NCI-H1105 treated with DMSO at 0.1 percent for 48 hours (cell line): ENCODE data around the gene BCKDK.

Experiments
- DNase-seq: peaks from one replicate; lab custom pipeline; 2025; lab: John Stamatoyannopoulos, UW

Gene BCKDK

DNA sequence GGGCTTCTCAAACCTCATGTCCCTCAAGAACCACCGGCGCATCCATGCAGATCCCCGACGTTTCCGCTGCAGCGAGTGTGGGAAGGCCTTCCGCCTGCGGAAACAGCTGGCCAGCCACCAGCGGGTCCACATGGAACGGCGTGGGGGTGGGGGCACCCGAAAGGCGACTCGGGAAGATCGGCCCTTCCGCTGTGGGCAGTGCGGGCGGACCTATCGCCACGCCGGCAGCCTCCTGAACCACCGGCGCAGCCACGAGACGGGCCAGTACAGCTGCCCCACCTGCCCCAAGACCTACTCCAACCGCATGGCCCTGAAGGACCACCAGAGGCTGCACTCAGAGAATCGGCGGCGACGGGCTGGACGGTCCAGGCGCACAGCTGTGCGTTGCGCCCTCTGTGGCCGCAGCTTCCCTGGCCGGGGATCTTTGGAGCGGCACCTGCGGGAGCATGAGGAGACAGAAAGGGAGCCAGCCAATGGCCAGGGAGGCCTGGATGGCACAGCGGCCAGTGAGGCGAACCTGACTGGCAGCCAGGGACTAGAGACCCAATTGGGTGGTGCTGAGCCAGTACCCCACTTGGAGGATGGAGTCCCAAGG is 28.1 kb upstream of the BCKDK start:
- no peak for DNase-seq

DNA sequence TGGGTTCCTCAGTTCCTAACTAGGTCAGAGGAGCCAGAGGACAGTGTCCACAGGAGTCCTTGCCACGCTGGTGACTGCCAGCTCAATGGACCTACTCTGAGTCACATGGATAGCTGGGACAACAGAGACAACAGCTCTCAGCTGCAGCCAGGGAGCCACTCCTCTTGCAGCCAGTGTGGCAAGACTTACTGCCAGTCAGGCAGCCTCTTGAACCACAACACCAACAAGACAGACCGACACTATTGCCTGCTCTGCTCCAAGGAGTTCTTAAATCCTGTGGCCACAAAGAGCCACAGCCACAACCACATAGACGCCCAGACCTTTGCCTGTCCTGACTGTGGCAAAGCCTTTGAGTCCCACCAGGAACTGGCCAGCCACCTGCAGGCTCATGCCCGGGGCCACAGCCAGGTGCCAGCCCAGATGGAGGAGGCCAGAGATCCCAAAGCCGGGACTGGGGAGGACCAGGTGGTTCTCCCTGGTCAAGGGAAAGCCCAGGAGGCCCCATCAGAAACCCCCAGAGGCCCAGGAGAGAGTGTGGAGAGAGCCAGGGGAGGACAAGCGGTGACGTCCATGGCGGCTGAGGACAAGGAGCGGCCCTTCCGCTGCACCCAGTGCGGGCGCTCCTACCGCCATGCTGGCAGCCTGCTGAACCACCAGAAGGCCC is 27.3 kb upstream of the BCKDK start:
- DNase-seq = no peak

DNA sequence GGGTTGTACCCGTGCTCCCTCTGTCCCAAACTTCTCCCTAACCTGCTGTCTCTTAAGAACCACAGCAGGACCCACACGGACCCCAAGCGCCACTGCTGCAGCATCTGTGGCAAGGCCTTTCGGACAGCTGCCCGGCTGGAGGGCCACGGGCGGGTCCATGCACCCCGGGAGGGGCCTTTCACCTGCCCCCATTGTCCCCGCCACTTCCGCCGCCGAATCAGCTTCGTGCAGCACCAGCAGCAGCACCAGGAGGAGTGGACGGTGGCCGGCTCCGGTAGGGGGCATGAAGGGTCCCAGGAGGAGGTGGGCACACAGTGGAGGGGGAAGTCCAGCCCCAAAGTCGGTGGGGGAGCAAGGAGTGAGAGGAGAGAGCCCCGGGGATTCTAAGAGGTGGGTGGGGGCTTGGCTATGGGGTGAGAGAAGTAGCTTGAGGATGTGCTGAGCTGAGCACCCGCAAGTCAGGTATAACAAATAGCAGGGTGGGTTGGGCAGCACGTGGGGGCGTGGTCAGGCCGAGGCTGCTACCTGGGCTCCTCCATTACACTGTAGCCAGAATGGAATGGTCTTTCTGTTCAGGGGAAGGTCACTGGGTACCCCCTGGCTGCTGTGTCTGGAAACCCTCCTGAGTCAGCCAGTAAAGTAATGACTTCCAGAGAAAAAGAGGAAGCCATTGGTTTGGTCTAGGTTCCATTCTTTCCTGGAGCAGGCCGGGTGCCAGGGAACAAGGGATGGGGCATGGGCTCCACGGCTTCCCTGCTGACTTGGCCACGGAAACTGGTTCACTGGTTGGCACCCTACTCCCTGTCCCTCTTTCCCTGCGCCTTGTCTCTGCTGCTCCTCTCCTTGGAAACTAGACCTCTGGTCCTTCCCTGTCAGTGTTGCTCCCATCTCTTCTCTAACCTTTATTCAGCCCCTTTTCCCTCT is 26.5 kb upstream of the BCKDK start:
- DNase-seq = no peak

DNA sequence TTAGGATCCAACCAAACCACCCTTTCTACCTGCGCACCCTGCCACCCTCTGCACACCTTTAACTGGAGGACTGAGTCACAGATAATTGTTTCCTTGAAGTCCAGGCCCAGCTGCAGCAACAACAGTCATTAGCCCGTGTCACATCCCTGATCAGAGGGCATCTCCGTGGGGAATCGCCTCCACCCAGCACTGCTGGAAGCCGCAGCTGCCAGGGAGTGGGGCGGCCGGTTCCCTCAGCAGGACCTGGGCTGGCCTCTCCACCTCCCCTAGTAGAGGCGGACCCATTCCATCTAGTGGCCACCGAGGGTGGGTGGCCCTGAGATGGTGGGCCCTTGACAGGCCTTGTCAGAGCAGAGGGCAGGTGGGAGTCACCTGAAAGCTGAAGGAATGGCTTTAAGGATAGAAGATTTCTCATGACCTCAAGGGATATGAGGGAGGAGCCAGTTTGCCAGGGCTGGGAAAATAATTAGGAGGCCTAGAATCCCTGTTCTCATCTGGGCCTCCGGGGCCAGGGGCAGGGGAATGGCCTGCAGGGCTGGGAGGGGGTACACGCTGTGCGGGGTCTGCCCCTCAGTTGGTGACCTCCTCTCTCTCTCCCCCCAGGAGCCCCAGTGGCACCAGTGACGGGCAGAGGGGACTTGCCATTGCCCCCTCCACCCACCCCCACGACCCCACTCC is 25.7 kb upstream of the BCKDK start:
- DNase-seq = no peak

DNA sequence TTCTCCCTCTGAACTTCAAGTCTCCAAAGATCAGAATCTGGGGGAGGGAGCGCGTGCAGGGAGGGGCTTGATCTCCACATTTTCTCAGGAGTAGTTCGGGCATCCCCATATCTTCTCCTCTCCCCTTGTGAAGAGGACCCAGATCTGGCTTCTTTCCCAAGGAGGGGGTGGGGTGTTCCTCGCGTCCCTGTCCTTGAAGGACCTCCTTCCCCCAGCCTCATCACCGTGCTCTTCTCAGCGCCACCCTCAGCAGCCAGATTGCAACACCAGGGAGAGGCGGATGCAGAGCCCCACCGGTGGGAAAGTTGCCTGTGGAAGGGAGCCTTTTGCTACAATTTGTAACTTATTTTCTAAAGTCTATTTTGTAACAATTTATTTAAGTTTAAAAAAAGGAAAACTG is 25.1 kb upstream of the BCKDK start:
- no peak for DNase-seq

DNA sequence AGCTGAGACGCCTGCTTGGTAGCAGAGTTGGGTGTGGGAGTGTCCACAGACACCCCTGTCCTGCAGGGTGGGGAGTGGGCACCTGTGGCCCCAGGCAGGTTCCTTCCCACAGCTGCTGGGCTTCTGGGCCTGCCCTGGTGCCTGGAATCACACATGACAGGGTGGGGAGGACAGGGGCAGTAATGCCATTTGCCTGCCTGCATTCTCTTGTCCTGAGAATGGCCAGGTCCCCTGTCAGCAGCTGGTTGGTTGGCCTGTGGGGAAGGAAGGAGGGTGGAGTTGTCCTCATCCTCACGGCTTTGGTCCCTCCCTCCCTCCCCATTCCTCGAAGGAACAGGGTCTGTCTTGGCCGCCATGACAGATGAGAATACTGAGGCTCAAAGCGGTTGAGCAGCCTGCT is 24.6 kb upstream of the BCKDK start:
- no peak for DNase-seq

DNA sequence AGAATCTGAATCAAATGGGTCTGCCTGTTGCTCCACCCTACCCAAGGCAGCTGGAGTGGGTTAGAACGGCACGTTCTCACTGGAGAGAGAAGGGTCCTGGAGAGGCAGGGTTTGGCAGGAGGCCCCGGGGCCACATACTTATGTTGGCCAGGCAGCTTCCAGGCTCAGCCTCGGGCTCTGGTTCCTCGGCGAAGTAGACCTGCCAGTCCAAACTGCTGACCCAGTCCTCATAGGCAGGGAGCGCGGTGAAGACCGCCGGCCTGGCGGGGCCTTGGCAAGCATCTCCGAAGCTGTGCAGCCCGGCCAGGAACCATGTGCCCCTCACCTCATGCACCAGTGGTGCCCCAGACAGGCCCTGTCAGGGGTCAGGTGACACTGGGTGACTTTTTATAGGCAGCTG is 24.2 kb upstream of the BCKDK start:
- no peak for DNase-seq

DNA sequence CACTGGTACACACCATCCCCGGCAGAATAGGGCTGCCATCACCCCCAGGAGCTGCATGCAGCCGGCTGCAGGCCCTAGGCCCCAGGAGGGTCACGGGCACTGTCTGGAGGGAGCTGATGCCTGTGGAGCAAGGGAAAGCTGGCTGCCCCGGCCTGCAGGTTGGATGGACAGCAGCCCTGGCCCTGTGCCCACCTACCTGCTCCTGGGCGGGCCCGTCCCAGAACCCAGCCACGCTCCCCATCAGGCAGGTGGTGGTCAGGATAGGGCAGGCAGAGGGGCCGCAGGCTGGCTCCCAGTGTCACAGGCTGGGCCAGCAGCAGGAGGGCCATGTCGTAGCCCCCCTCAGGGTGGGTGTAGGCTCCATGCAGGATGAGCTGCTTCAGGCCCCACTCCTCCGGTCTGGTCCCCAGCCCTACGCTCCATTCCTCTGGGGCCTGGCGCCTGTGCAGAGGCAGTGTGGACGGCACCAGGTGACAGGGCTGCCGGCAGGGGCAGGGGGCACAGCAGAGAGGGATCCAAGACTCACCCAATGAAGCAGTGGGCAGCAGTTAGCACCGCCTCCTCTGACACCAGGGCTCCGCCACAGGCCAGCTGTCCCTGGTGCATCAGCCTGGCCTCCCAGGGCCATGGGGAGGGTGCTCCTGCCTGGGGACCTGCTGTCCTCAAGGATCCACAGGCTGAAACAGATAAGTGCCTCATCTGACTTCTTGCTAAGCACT is 23.4 kb upstream of the BCKDK start:
- DNase-seq = no peak

DNA sequence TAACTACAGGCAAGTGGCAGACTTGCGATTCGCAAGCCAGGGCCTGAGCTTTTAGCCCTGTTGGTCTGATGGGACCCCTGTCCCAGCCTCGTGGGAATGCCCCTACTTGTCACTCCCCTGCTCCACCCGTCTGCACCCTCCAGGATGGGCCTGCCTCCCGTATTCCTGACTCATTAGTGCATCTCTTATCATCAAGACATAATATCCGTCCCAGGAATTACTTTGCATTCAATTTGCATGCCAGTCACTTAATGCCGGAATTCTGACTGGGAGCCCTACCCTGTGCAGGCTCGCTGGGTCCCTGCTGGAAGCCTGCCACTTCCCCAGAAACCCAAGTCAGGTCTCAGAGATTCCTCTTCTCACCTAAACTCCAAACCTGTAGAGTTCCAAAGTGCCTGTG is 22.8 kb upstream of the BCKDK start:
- no peak for DNase-seq

DNA sequence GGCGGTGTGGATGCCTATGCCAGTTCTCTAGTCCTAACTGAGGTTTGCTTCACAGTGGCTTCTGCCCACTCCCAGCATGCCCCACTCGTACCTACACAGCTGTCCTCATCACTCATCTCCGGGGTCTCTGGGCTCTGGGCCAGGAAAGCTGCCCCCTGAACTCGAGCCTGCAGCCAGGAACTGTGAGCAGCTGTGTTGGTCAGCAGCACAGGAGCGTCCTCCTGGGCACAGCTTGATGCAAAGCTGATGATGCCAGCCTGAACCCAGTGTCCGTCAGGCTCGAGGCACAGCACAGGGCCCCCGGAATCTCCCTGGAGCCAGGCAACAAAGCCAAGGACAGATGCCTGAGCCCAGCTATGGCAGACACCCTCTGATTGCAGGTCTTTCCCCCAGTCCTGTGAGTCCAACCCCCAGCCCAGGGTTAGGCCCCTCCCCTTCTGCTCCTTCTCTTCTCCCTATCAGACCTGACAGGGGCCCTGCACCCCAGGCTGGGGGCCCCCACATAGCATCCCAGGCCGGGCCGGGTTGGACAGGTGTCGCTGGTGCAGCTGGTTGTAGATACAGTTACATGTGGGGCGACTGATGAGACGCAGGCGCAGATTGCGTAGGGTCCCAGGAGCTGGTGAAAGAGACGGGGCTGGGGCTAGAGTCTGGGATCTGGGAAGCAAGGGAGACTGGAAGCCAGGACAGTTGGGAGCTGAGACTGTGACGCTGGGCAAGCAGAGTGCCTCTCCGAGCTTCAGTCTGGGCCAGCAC is 22.1 kb upstream of the BCKDK start:
- DNase-seq = no peak

DNA sequence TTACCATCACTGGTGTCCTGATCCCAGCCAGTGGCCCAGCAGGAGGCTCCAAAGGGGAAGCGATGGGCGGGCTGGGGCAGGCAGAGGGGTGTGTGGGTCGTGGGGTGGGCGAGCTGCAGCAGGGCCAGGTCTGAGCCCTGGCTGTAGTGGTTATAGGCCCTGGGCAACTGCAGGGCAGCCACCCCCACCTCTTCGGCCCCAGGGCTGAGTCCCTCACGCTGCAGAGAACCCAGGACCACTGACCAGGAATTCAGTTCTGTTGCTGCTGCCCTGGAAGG is 21.6 kb upstream of the BCKDK start:
- no peak for DNase-seq

DNA sequence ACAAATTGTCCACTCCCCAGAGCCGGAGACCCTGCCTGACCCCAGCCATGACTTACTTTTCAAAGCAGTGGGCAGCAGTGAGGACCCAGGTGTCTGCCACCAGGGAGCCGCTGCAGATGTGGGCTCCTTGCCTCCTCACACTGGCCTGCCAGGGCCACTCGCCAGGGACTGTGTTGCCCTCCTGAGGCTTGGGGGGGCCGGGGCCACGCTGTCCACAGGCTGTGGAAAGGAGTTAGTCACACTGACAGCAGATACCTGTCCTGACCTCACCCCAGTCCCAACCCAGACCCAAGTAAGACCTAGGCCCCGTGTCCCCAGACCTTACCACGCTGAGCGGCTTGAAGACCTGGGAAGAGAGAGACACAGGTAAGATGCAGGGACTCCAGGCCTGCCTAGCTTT is 20.7 kb upstream of the BCKDK start:
- DNase-seq = no peak

DNA sequence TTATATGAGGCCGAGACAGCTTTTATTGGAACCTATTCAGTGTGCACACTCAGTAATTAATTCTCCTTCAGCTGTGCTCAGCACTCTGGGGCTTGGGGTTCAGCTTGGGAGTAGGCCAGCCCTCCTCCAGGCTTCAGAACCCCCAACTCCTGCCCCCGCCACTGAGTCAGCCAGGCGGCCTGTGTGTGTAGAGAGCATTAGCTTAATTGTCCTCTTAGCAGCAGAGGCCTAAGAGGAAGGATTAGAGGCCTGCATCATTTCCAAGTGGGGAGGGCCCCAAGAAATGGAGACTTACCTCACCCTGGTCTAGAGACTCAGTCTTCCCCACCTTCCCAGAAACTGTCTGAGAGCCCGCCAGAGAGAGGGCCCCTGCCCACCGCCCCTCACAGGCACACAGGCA is 20.2 kb upstream of the BCKDK start:
- no peak for DNase-seq

DNA sequence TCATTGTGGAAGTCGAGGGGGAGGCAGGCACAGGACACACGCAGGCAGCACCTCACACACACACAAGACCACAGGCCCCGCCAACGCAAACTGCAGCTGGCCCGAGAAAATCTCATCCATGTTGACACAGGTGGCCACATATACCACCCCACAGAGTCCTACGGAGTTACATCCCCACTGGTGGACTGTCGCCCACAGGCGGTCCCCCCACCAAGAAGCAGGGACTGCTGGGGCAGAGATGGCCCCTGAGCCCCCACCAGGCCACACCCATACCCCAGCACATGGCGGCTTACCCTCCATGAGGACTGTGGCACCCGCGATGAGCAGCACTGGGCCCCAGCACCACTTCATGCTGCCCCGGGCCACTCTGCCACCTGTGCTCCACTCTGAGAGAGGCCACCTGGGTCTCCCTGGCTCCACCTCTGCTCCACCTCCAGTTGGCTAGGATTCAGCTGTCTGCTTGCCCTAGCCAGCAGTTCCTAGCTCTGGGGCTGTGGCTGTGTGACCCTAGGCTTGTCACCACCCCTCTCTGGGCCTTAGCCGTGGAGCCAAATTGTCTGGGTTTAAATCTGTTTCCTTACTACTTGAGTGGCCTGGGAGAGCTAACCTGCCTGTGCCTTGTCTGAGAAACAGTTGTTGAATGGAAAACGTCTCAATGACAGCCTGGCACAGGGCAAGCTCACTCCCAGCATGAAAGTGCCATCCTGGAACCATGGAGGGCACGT is 19.6 kb upstream of the BCKDK start, which contains the start of gene PRSS53:
Gene PRSS53, minus strand, starts transcription at position 485 of the 725 bp plus-strand sequence. Its CDS starts 134 bp downstream, at position 351.
- DNase-seq = no peak

DNA sequence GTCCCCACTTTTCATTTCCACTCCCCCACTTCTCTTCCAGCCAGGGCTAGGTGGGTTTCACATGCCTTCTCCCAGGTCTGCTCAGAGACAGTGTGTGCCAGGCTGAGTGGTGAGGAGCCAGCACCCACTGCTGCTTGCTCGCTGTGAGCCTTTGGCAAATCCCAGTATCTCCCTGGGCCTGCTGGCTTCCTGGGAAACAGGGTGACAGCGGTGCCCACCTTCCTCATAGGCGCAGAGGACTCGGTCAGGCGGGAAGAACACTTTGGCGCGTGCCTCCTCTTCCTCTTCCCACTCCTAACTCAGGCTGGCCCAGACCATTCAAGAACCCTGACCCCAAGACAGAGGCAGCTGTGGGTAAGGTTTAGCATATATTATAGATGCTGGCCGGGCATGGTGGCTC is 19.0 kb upstream of the BCKDK start:
- no peak for DNase-seq

DNA sequence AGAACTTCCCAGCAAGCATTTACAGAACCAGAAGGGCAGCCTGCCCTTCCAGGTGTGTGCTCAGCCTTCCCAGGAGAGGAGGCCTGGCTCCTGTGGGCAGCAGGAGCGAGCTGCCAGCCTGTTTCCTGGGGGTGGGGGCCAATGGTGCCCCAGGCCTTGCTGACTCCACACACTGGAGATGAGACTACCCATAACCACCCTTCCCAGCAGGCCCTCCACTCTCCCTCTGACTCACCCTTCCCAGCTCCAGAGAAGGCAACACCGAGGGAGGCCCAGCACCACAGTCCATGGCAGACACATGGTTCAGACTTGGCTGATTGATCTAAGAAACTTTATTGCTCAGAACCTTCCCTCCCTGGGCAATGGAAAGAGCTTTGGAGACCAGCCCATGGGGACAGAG is 17.6 kb upstream of the BCKDK start:
- no peak for DNase-seq

DNA sequence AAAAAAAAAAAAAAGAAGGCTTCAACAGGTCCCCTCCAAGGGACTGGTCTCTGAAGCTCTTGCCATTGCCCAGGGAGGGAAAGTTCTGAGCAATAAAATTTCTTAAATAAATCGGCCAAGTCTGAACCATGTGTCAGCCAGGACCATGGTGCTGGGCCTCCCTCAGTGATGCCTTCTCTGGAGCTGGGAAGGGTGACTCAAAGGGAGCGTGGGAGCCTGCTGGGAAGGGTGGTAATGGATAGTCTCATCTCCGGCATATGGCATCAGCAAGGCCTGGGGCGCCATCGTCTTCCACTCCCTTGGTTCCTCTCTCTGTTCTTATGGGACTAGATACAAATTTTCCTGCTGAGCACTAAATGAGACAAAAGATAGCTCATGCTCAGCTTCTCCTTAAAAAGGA is 15.9 kb upstream of the BCKDK start:
- no peak for DNase-seq

DNA sequence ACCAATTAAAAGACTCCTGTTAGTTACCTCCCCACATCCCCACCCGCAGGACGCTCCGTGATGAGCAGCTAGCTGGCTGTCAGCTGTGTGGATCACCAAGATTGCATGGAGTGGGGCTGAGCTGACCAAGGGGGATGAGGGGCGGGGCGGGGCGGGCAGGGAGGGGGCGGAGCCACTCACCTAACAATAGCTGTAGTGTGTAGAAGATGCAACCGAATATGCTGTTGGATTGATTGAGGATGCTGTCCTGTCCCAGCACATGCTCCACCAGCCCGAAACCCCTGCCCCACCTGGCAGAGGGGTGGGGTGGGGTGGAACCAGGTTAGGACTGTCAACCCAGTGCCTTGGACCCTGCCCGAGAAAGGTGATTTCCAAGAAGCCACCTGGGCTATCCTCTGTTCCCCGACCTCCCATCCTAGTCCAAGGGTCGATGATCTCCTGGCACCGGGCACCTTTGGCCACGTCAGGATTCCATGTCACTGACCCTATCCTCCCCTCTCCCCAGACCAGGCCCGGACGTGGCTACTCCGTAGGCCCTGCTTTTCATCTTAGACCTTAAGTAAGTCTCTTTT is 15.0 kb upstream of the BCKDK start:
- DNase-seq = peak; percentile 38

DNA sequence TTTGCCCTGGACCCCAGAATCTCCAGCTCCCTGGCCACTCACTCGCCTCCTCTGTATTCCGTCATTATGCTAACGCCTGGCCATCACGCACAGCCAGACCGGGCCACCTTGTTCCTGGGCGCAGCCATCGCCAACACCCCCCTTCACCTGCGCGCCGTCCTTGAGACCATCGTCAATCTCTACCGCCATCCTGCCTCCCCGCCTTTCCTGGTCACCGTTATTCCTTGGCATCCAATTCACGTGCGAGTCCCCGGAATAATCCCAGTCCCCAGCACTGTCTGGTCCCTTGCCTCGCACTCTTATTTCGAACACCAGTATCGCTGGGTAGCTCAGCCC is 14.1 kb upstream of the BCKDK start:
- peak; percentile 30 for DNase-seq

DNA sequence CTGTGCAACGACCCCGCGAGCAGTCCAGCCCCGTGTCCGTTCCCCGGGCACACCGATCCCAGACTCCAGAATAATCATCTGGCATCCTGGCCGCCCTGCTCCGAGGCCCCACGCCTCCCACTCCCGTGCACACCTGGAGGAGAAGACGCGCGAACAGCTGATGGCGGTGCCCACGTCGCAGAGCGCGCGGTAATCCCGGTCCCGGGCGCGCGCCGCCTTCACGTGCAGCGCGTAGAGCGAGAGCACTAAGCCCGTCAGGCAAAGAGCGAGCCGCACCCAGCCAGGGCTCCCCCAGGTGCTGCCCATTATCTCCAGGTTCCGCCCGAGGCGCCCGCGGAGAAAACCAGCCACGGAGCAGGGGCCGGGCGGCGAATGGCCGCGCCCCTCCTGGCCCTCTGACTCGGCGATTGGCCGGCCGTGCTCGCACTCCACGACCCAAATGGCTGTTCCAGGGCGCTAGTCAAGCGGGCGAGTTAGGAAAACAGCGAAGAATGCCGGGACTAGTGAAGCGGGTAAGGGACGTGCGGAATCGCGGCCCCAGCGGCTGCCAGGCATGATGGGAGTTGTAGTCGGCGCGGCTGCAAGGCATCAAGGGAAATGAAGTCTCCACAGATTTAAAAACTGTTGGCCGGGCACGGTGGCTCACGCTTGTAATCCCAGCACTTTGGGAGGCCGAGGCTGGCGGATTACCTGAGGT is 13.6 kb upstream of the BCKDK start, which contains the start of gene VKORC1:
Gene VKORC1, minus strand, starts transcription at position 374 of the 697 bp plus-strand sequence. Its CDS starts 68 bp downstream, at position 306.
- peak; percentile 93 for DNase-seq
